Loucy (cell line): ENCODE measurements around the gene IFNA2.

Source experiments
- EZH2phosphoT487 ChIP-seq: fragments of 200-600 bp; IDR thresholded peaks from 2 replicates; pipeline ENCODE4 v1.6.1; 2018; ENCODE audit warnings: antibody characterized with exemption, mild to moderate bottlenecking, moderate library complexity, borderline replicate concordance
- TF ChIP-seq, protein P1 (sequence below): fragments of 200-600 bp; sonication (generic); conservative IDR thresholded peaks from 2 replicates; pipeline ENCODE4 v1.5.1; 2014; ENCODE audit warnings: mild to moderate bottlenecking, antibody characterized with exemption, low read length

DNA sequence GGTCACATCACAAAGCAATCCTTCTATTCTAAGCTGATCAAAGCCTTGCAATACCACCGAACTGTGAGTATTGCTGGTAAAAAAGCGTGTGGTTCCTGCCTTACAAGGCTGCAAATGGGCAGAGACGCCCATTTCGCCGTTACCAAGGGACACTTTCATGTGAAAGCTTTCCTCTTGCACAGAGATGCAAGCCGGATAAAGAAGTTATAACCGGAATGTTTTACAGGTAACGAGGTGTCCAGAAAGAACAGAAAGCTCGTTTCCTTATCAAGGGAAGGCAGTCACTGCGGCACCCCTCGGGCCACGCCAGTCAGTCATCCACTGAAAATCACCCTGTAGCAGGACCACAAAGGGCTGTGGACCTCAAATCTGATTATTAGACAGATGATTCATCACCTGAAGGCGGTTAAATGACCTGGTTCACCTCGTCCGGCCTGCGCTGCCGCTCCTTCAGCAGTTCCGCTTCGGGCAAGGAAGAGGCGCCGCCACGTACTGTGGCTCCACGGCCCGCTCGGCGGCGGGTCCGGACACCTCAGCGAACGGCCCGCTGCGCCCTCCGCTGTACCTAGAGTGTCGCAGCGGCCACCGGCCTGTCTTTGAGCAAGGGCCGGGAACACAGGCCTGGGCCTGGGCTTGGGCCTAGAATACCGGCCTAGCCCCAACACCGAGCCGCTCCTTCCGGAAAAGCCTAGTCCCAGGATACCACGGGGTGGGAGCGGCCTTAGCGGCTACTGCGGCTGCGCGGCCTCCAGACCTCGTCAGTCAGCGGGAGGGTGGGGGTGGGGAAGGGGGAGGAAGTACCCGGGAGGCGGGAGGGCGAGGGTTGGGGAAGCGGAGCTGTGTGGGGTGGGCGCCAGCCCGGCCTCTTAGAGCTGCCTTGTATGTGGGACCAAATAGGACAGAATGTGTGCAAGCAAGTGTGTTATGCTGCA, 50.2 kb downstream of the IFNA2 start, which contains the start of gene KLHL9:
- TF ChIP-seq, protein P1, sequence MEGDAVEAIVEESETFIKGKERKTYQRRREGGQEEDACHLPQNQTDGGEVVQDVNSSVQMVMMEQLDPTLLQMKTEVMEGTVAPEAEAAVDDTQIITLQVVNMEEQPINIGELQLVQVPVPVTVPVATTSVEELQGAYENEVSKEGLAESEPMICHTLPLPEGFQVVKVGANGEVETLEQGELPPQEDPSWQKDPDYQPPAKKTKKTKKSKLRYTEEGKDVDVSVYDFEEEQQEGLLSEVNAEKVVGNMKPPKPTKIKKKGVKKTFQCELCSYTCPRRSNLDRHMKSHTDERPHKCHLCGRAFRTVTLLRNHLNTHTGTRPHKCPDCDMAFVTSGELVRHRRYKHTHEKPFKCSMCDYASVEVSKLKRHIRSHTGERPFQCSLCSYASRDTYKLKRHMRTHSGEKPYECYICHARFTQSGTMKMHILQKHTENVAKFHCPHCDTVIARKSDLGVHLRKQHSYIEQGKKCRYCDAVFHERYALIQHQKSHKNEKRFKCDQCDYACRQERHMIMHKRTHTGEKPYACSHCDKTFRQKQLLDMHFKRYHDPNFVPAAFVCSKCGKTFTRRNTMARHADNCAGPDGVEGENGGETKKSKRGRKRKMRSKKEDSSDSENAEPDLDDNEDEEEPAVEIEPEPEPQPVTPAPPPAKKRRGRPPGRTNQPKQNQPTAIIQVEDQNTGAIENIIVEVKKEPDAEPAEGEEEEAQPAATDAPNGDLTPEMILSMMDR: no peak
- no peak for TF ChIP-seq EZH2phosphoT487
